DOHH2 (cell line): Measurements from ENCODE around the gene CD58.

Experiments used
- EZH2phosphoT487 ChIP-seq: fragments of 200-600 bp; sonication (generic); IDR thresholded peaks from 2 replicates; pipeline ENCODE4 v1.6.1; 2017; ENCODE audit warnings: borderline replicate concordance, mild to moderate bottlenecking, antibody characterized with exemption, low read length, moderate library complexity, mixed read lengths
- TF ChIP-seq, protein P1 (sequence below): fragments of 200-600 bp; sonication (generic); IDR thresholded peaks from one replicate; pipeline ENCODE4 v1.5.1; 2014; ENCODE audit warnings: antibody characterized with exemption, mild to moderate bottlenecking, low read depth, low read length; ENCODE audit not compliant: poor library complexity, severe bottlenecking

GRCh38 chr1:116502671-116503314, 68.0 kb downstream of the CD58 start:
- TF ChIP-seq, protein P1, sequence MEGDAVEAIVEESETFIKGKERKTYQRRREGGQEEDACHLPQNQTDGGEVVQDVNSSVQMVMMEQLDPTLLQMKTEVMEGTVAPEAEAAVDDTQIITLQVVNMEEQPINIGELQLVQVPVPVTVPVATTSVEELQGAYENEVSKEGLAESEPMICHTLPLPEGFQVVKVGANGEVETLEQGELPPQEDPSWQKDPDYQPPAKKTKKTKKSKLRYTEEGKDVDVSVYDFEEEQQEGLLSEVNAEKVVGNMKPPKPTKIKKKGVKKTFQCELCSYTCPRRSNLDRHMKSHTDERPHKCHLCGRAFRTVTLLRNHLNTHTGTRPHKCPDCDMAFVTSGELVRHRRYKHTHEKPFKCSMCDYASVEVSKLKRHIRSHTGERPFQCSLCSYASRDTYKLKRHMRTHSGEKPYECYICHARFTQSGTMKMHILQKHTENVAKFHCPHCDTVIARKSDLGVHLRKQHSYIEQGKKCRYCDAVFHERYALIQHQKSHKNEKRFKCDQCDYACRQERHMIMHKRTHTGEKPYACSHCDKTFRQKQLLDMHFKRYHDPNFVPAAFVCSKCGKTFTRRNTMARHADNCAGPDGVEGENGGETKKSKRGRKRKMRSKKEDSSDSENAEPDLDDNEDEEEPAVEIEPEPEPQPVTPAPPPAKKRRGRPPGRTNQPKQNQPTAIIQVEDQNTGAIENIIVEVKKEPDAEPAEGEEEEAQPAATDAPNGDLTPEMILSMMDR = no peak
- TF ChIP-seq EZH2phosphoT487 = no peak
